GM12878 (cell line): Measurements from ENCODE around the gene ASGR1. TPM values are rescaled to one million over a fixed set of nuclear protein-coding genes. Genes with fewer than 3 reads are reported as not detected.

ENCODE experiments used
- ATAC-seq: fragments of 200-7000 bp; cut with Tn5 transposase; 3 replicates; pipeline ENCODE4 v1.9.1; 2020; ENCODE audit warnings: mild to moderate bottlenecking, moderate library complexity
- BruUV-seq: library from RNA; stranded (reverse); fragments of 400-500 nt; replicated peaks from 2 replicates; lab custom pipeline; 2021; lab: Mats Ljungman, UMichigan
- CTCF ChIA-PET: fragments of 300-600 bp; sonication (Branson Sonifier 250); formaldehyde crosslinking; extraction: SDS; loops from one replicate; lab custom pipeline; 2021; ENCODE audit warnings: inconsistent platforms; lab: Yijun Ruan, JAX
- POLR2A ChIA-PET: fragments of 350-600 bp; formaldehyde crosslinking; extraction: SDS; loops from one replicate; lab custom pipeline; 2021; ENCODE audit warnings: inconsistent platforms; lab: Charles Lee
- RAD21 ChIA-PET: fragments of 300-600 bp; sonication (Branson Sonifier 250); formaldehyde crosslinking; loops from one replicate; lab custom pipeline; 2023; ENCODE audit warnings: antibody characterized with exemption; ENCODE audit not compliant: unreplicated experiment; lab: Charles Lee
- SMC1A ChIA-PET: fragments of 300-600 bp; sonication (Branson Sonifier 250); formaldehyde crosslinking; loops from one replicate; lab custom pipeline; 2023; ENCODE audit not compliant: unreplicated experiment, uncharacterized antibody; lab: Charles Lee
- DNase-seq: peaks from one replicate; pipeline ENCODE4 v3.0.0-alpha.2; 2011; ENCODE audit warnings: low read depth, low spot score
- FAIRE-seq: peaks from 3 replicates; lab custom pipeline; 2011; peaks lifted over from hg19 to GRCh38; lab: Jason Lieb, UNC
- H2AFZ ChIP-seq: 2 replicates; pipeline ENCODE4 v1.6.0; 2011; ENCODE audit warnings: low read depth, low read length, control low read depth; ENCODE audit not compliant: control insufficient read depth
- H3K27ac ChIP-seq: 2 replicates; pipeline ENCODE4 v1.5.1; 2011; ENCODE audit warnings: control low read depth; ENCODE audit not compliant: control insufficient read depth, insufficient read depth
- H3K27me3 ChIP-seq, 2 experiments: replicated peaks in 1 of 2; 2 replicates each; pipeline versions ENCODE4 v1.6.0 to v1.6.1; 2011; ENCODE audit warnings: low read length in 1 of 2; ENCODE audit not compliant: control insufficient read depth in 2 of 2, insufficient read depth in 2 of 2
- H3K36me3 ChIP-seq, 2 experiments: 2 replicates each; pipeline ENCODE4 v1.5.1; 2011; ENCODE audit warnings: low read length in 1 of 2; ENCODE audit not compliant: control insufficient read depth in 2 of 2, insufficient read depth in 2 of 2
- H3K4me1 ChIP-seq: 2 replicates; pipeline ENCODE4 v1.6.1; 2011; ENCODE audit warnings: mild to moderate bottlenecking, low read length, moderate library complexity, mixed read lengths; ENCODE audit not compliant: control insufficient read depth, insufficient read depth
- H3K4me2 ChIP-seq: 2 replicates; pipeline ENCODE4 v1.6.0; 2011; ENCODE audit warnings: control low read depth; ENCODE audit not compliant: control insufficient read depth, insufficient read depth
- H3K4me3 ChIP-seq: fragments of 200-600 bp; sonication (generic); 2 replicates; pipeline ENCODE4 v1.5.1; 2016
- H3K79me2 ChIP-seq: 2 replicates; pipeline ENCODE4 v1.6.0; 2011; ENCODE audit warnings: low read length; ENCODE audit not compliant: control insufficient read depth, insufficient read depth
- H3K9ac ChIP-seq: 2 replicates; pipeline ENCODE4 v1.8.0; 2011; ENCODE audit warnings: low read length, control low read depth, mixed read lengths; ENCODE audit not compliant: control insufficient read depth, insufficient read depth
- H3K9me3 ChIP-seq: replicated peaks from 3 replicates; pipeline ENCODE4 v1.5.1; 2011; ENCODE audit warnings: mild to moderate bottlenecking, low read length; ENCODE audit not compliant: control insufficient read depth, insufficient read depth
- H4K20me1 ChIP-seq: 2 replicates; pipeline ENCODE4 v1.6.0; 2011; ENCODE audit not compliant: control insufficient read depth, insufficient read depth
- FOS ChIP-seq: IDR thresholded peaks from 3 replicates; pipeline ENCODE4 v1.6.1; 2011; ENCODE audit warnings: borderline replicate concordance; ENCODE audit not compliant: insufficient read length; ENCODE audit errors: extremely low read depth
- POLR2A ChIP-seq: IDR thresholded peaks from 2 replicates; pipeline ENCODE4 v1.6.1; 2011; ENCODE audit warnings: low read depth, mild to moderate bottlenecking, low read length
- POLR2AphosphoS2 ChIP-seq: IDR thresholded peaks from 2 replicates; pipeline ENCODE4 v1.6.1; 2011; ENCODE audit warnings: low read depth, mild to moderate bottlenecking, low read length, improper control_type of control experiment, moderate library complexity
- SKIL ChIP-seq: fragments of 450-650 bp; IDR thresholded peaks from 2 replicates; pipeline ENCODE4 v1.6.1; 2017; ENCODE audit warnings: mild to moderate bottlenecking, low read depth, inconsistent platforms; ENCODE audit not compliant: poor library complexity, severe bottlenecking
- WRNIP1 ChIP-seq: IDR thresholded peaks from 2 replicates; pipeline ENCODE4 v1.6.1; 2011; ENCODE audit warnings: low read depth, low read length, improper control_type of control experiment, borderline replicate concordance
- WGBS: methylation state at CpG from one replicate; pipeline ENCODE4 v1.1.6; 2016; ENCODE audit warnings: low lambda C conversion rate; ENCODE audit not compliant: insufficient replicate concordance, insufficient coverage; ENCODE audit errors: missing lambda C conversion rate; 5-methylcytosine and 5-hydroxymethylcytosine counted together
- in situ Hi-C: fragments of 300-500 bp; cut with MboI; formaldehyde crosslinking; loops from 9 replicates; pipeline ENCODE4 v1.14.3; 2018; ENCODE audit warnings: mixed read lengths
- intact Hi-C: fragments of 100-400 bp; cut with micrococcal nuclease; formaldehyde crosslinking; loops from one replicate; pipeline ENCODE4 v1.14.2; 2022; ENCODE audit not compliant: unreplicated experiment
- polyA plus RNA-seq, 11 experiments: library from polyadenylated mRNA; depleted of rRNA in 4 of 11; unstranded in 6 of 11; stranded (reverse) in 5 of 11; fragments of >200 nt; fragmentation: Nextera tagmentation in 4 of 11; fragmentation: Illumina TruSeq in 1 of 11; extraction: Ambion mirVana in 4 of 11; extraction: Trizol in 1 of 11; gene quantifications; 1 replicate in 1 of 11; 2 replicates in 10 of 11; pipeline versions ENCODE4 v1.2.1 to v1.2.3, GENCODE V29; 2011 to 2016; ENCODE audit warnings: inconsistent platforms in 2 of 11, missing spikeins in 2 of 11, low read depth in 1 of 11
- total RNA-seq, 4 experiments: library from RNA; depleted of rRNA in 3 of 4; stranded (reverse); fragments of >200 nt in 3 of 4; fragmentation: Illumina TruSeq in 1 of 4; extraction: Trizol in 1 of 4; gene quantifications; 2 replicates each; pipeline versions ENCODE4 v1.2.1 to v1.2.3, GENCODE V29; 2013 to 2021
- TF ChIP-seq, protein P1 (sequence below): fragments of 450-650 bp; IDR thresholded peaks from 2 replicates; pipeline ENCODE4 v1.6.1; 2016; ENCODE audit warnings: mild to moderate bottlenecking, moderate library complexity, borderline replicate concordance
- TF ChIP-seq, protein P2 (sequence below): IDR thresholded peaks from 2 replicates; pipeline ENCODE4 v1.6.1; 2012; ENCODE audit warnings: low read depth, low read length, improper control_type of control experiment

ASGR1 gene
- total and polyA plus RNA-seq, 10 of the 15 experiments (the other 5 are each of a cell fraction or from before 2014, with no cell fraction given): 0.06 to 0.34 (median 0.14) TPM; not detected in 6

DNA sequence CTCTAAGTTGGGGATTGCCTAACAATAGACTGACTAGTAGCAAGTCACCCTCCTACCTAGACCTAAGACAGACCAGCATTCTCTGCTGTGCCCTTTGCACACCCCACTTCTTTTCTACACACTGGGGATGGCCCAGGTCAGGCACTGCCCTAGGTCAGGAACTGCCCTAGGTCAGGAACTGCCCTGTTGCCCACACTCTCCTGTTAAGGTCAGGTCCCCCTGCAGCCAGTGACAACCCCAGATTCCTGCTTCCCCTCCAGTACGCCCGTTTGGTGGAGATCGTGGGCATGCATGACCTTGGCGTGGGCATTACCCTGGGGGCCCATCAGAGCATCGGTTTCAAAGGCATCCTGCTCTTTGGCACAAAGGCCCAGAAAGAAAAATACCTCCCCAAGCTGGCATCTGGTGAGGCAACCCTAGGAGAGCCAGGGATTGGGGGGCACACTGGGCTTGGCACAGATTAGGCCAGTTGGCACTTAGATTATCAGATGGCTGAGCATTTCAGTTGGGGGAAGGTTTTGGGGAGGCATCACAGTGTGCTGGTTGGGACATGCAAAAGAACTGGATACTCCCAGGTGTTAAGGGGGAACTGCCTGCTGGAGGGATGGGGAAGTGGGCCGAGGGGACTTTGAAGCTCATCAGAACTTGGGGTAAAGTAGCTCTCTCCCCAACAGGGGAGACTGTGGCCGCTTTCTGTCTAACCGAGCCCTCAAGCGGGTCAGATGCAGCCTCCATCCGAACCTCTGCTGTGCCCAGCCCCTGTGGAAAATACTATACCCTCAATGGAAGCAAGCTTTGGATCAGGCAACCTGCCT, 42.3 kb upstream of the ASGR1 start:
- Histone ChIP-seq H3K9ac (no peak overlapping the region), H3K36me3 (peaks cover 15% of the 10 kb centered on the region in 2 experiments), H3K79me2 (peaks cover 14% of the 10 kb centered on the region), H3K27me3 (no peaks in the 10 kb centered on the region), H3K27ac (no peak overlapping the region), H3K4me3 (no peak overlapping the region), H3K4me2 (peak overlapping the region; percentile 97), H2AFZ (no peak overlapping the region), H3K4me1 (peaks cover 12% of the 10 kb centered on the region), H3K9me3 (no peaks in the 10 kb centered on the region), H4K20me1 (no peaks in the 10 kb centered on the region)
- in situ Hi-C loops: no loop called here
- ChIA-PET POLR2A (interaction anchor here (0.5 to 5.9 kb wide), 14 partner anchors 9 to 1733 kb away, joined by 3 to 60 read pairs (median 4); partner anchors contain the start of genes CTDNEP1, DVL2, ELP5 and GABARAP), RAD21 (interaction anchor here (0.5 to 3.2 kb wide), 14 partner anchors 13 to 186 kb away, joined by 3 to 51 read pairs (median 4); partner anchors contain the start of genes CTDNEP1, DVL2, ELP5 and GABARAP), CTCF (interaction anchor here (0.6 to 5.1 kb wide), 20 partner anchors 11 to 175 kb away, joined by 3 to 70 read pairs (median 5); partner anchors contain the start of genes ACAP1, DVL2, GABARAP and PHF23), SMC1A (interaction anchor here (0.6 to 4.8 kb wide), 11 partner anchors 13 to 175 kb away, joined by 3 to 34 read pairs (median 5); partner anchors contain the start of genes DVL2 and GABARAP)
- intact Hi-C loops: no loop called here
- WGBS: 84% methylated on average over 10 of the region's 10 CpGs
- ATAC-seq (no peak), DNase-seq (no peak), FAIRE-seq (no peak)
- TF ChIP-seq FOS: no peak
- TF ChIP-seq, protein P1, sequence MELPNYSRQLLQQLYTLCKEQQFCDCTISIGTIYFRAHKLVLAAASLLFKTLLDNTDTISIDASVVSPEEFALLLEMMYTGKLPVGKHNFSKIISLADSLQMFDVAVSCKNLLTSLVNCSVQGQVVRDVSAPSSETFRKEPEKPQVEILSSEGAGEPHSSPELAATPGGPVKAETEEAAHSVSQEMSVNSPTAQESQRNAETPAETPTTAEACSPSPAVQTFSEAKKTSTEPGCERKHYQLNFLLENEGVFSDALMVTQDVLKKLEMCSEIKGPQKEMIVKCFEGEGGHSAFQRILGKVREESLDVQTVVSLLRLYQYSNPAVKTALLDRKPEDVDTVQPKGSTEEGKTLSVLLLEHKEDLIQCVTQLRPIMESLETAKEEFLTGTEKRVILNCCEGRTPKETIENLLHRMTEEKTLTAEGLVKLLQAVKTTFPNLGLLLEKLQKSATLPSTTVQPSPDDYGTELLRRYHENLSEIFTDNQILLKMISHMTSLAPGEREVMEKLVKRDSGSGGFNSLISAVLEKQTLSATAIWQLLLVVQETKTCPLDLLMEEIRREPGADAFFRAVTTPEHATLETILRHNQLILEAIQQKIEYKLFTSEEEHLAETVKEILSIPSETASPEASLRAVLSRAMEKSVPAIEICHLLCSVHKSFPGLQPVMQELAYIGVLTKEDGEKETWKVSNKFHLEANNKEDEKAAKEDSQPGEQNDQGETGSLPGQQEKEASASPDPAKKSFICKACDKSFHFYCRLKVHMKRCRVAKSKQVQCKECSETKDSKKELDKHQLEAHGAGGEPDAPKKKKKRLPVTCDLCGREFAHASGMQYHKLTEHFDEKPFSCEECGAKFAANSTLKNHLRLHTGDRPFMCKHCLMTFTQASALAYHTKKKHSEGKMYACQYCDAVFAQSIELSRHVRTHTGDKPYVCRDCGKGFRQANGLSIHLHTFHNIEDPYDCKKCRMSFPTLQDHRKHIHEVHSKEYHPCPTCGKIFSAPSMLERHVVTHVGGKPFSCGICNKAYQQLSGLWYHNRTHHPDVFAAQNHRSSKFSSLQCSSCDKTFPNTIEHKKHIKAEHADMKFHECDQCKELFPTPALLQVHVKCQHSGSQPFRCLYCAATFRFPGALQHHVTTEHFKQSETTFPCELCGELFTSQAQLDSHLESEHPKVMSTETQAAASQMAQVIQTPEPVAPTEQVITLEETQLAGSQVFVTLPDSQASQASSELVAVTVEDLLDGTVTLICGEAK: no peak
- TF ChIP-seq POLR2AphosphoS2: 0 out of 2 replicates have a peak, but pooled peaks have one; percentile 28
- no peak for TF ChIP-seq SKIL
- no peak for TF ChIP-seq WRNIP1
- TF ChIP-seq POLR2A: peak; percentile 60; the same call in 1 of the 2 replicates
- TF ChIP-seq, protein P2, sequence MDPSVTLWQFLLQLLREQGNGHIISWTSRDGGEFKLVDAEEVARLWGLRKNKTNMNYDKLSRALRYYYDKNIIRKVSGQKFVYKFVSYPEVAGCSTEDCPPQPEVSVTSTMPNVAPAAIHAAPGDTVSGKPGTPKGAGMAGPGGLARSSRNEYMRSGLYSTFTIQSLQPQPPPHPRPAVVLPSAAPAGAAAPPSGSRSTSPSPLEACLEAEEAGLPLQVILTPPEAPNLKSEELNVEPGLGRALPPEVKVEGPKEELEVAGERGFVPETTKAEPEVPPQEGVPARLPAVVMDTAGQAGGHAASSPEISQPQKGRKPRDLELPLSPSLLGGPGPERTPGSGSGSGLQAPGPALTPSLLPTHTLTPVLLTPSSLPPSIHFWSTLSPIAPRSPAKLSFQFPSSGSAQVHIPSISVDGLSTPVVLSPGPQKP: no peak
- no TSS peak for BruUV-seq
